SK-N-SH treated with all-trans-retinoic acid at 6 μM for 48 hours (cell line): ENCODE measurements around the gene ZNF326.

Source experiments
- ATAC-seq: fragments of 200-7000 bp; cut with Tn5 transposase; 3 replicates; pipeline ENCODE4 v1.9.1; 2020; ENCODE audit warnings: mild to moderate bottlenecking, moderate library complexity
- ARNTL ChIP-seq: fragments of 450-650 bp; formaldehyde crosslinking; IDR thresholded peaks from 2 replicates; pipeline ENCODE4 v1.5.0; 2020; ENCODE audit warnings: low read depth, mild to moderate bottlenecking, moderate library complexity, borderline replicate concordance
- CSDC2 ChIP-seq: fragments of 250-450 bp; sonication (Bioruptor Pico); IDR thresholded peaks from 2 replicates; pipeline ENCODE4 v1.5.0; 2020; ENCODE audit warnings: mild to moderate bottlenecking, moderate library complexity
- ESRRG ChIP-seq: fragments of 250-450 bp; sonication (Bioruptor Pico); IDR thresholded peaks from 2 replicates; pipeline ENCODE4 v1.6.1; 2021; ENCODE audit warnings: mild to moderate bottlenecking
- GLIS3 ChIP-seq: fragments of 250-450 bp; sonication (Bioruptor Pico); IDR thresholded peaks from 2 replicates; pipeline ENCODE4 v1.5.0; 2020; ENCODE audit warnings: mild to moderate bottlenecking, moderate library complexity
- ISL1 ChIP-seq: fragments of 250-450 bp; sonication (Bioruptor Pico); IDR thresholded peaks from 2 replicates; pipeline ENCODE4 v2.1.2; 2022; ENCODE audit warnings: mild to moderate bottlenecking, moderate library complexity
- PPARA ChIP-seq: fragments of 250-450 bp; sonication (Bioruptor Pico); IDR thresholded peaks from 2 replicates; pipeline ENCODE4 v1.5.0; 2020; ENCODE audit warnings: mild to moderate bottlenecking, borderline replicate concordance
- SNAI2 ChIP-seq: fragments of 250-450 bp; sonication (Bioruptor Pico); IDR thresholded peaks from 2 replicates; pipeline ENCODE4 v1.5.0; 2020; ENCODE audit warnings: mild to moderate bottlenecking, moderate library complexity
- TCF4 ChIP-seq: fragments of 250-450 bp; sonication (Bioruptor Pico); IDR thresholded peaks from 2 replicates; pipeline ENCODE4 v1.8.0; 2021; ENCODE audit warnings: mild to moderate bottlenecking, moderate library complexity, borderline replicate concordance
- ZC3H10 ChIP-seq: fragments of 250-450 bp; sonication (Bioruptor Pico); IDR thresholded peaks from 2 replicates; pipeline ENCODE4 v1.5.1; 2021; ENCODE audit warnings: mild to moderate bottlenecking, moderate library complexity
- ZFP3 ChIP-seq: fragments of 250-450 bp; sonication (Bioruptor Pico); IDR thresholded peaks from 2 replicates; pipeline ENCODE4 v1.5.0; 2020; ENCODE audit warnings: mild to moderate bottlenecking, moderate library complexity
- ZNF565 ChIP-seq: fragments of 450-650 bp; formaldehyde crosslinking; conservative IDR thresholded peaks from 2 replicates; pipeline ENCODE4 v1.5.0; 2020; ENCODE audit warnings: low read depth, mild to moderate bottlenecking, moderate library complexity
- ZNF70 ChIP-seq: fragments of 450-650 bp; formaldehyde crosslinking; IDR thresholded peaks from 2 replicates; pipeline ENCODE4 v1.5.0; 2020; ENCODE audit warnings: mild to moderate bottlenecking, moderate library complexity
- ZNF8 ChIP-seq: fragments of 450-650 bp; formaldehyde crosslinking; IDR thresholded peaks from 2 replicates; pipeline ENCODE4 v1.5.0; 2020; ENCODE audit warnings: mild to moderate bottlenecking, moderate library complexity
- TF ChIP-seq, protein P1 (sequence below): fragments of 250-450 bp; sonication (Bioruptor Pico); IDR thresholded peaks from 2 replicates; pipeline ENCODE4 v1.5.0; 2020; ENCODE audit warnings: mild to moderate bottlenecking, moderate library complexity
- TF ChIP-seq, protein P2 (sequence below): fragments of 250-450 bp; sonication (Bioruptor Pico); IDR thresholded peaks from 2 replicates; pipeline ENCODE4 v1.5.1; 2021; ENCODE audit warnings: mild to moderate bottlenecking, moderate library complexity
- TF ChIP-seq, protein P3 (sequence below): fragments of 250-450 bp; sonication (Bioruptor Pico); IDR thresholded peaks from 2 replicates; pipeline ENCODE4 v1.8.0; 2021; ENCODE audit warnings: low read depth, mild to moderate bottlenecking, moderate library complexity, borderline replicate concordance
- TF ChIP-seq, protein P4 (sequence below): fragments of 250-450 bp; sonication (Bioruptor Pico); IDR thresholded peaks from 2 replicates; pipeline ENCODE4 v1.5.1; 2020; ENCODE audit warnings: low read depth, mild to moderate bottlenecking, moderate library complexity

Gene ZNF326

DNA sequence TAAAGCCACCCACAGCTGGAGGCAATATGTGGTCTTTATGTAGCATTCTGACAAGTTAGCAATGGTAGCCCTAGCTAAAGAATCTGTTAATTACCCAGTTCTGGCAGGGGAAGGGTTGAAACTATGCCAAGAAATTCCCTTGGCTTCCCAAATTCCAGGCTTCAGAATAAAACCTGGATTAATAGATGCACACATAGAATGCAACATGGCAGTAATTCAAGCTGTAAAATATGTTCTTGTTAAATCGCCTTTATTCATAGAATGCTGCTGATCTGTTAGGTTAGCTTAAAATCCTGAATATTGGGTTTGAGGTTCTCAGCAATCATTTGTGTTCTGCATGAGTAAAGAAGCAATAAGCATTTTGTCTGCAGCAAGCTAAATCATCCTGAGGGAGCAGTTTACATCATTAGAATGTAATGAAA lies 80.1 kb downstream of the ZNF326 start (continued):
- TF ChIP-seq ZNF70 (CRISPR knock-in tag), result no peak
- no peak for TF ChIP-seq PPARA
- TF ChIP-seq ZFP3 (CRISPR knock-in tag), result no peak

DNA sequence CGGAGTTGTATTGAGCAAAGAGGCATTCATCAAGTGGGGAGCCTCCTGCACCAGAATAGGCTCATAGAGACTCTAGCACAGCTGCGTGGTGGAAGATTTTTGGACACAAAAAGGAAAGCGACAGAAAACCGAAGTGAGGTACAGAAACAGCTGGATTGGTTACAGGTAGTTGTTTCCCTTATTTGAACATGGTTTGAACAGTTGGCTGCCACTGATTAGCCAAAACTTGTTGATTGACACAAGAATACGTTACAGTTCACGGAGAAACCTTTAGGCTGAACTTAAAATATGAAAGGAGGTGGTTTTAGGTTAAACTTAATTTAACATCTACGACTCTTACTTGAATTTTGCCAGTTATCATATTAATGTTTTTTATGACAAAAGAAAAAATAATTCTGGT lies 89.1 kb downstream of the ZNF326 start:
- ATAC-seq, result no peak
- TF ChIP-seq ISL1, result no peak
- no peak for TF ChIP-seq ZNF70 (CRISPR knock-in tag)
- TF ChIP-seq SNAI2 (CRISPR knock-in tag), result no peak
- TF ChIP-seq GLIS3 (CRISPR knock-in tag), result no peak
- no peak for TF ChIP-seq ESRRG (CRISPR knock-in tag)
- no peak for TF ChIP-seq TCF4 (CRISPR knock-in tag)
- no peak for TF ChIP-seq PPARA
- TF ChIP-seq, protein P1, sequence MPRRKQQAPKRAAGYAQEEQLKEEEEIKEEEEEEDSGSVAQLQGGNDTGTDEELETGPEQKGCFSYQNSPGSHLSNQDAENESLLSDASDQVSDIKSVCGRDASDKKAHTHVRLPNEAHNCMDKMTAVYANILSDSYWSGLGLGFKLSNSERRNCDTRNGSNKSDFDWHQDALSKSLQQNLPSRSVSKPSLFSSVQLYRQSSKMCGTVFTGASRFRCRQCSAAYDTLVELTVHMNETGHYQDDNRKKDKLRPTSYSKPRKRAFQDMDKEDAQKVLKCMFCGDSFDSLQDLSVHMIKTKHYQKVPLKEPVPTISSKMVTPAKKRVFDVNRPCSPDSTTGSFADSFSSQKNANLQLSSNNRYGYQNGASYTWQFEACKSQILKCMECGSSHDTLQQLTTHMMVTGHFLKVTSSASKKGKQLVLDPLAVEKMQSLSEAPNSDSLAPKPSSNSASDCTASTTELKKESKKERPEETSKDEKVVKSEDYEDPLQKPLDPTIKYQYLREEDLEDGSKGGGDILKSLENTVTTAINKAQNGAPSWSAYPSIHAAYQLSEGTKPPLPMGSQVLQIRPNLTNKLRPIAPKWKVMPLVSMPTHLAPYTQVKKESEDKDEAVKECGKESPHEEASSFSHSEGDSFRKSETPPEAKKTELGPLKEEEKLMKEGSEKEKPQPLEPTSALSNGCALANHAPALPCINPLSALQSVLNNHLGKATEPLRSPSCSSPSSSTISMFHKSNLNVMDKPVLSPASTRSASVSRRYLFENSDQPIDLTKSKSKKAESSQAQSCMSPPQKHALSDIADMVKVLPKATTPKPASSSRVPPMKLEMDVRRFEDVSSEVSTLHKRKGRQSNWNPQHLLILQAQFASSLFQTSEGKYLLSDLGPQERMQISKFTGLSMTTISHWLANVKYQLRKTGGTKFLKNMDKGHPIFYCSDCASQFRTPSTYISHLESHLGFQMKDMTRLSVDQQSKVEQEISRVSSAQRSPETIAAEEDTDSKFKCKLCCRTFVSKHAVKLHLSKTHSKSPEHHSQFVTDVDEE (CRISPR knock-in tag), result no peak
- no peak for TF ChIP-seq ARNTL (CRISPR knock-in tag)
- TF ChIP-seq, protein P2, sequence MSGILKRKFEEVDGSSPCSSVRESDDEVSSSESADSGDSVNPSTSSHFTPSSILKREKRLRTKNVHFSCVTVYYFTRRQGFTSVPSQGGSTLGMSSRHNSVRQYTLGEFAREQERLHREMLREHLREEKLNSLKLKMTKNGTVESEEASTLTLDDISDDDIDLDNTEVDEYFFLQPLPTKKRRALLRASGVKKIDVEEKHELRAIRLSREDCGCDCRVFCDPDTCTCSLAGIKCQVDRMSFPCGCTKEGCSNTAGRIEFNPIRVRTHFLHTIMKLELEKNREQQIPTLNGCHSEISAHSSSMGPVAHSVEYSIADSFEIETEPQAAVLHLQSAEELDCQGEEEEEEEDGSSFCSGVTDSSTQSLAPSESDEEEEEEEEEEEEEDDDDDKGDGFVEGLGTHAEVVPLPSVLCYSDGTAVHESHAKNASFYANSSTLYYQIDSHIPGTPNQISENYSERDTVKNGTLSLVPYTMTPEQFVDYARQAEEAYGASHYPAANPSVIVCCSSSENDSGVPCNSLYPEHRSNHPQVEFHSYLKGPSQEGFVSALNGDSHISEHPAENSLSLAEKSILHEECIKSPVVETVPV (CRISPR knock-in tag), result no peak
- no peak for TF ChIP-seq CSDC2
- TF ChIP-seq, protein P3, sequence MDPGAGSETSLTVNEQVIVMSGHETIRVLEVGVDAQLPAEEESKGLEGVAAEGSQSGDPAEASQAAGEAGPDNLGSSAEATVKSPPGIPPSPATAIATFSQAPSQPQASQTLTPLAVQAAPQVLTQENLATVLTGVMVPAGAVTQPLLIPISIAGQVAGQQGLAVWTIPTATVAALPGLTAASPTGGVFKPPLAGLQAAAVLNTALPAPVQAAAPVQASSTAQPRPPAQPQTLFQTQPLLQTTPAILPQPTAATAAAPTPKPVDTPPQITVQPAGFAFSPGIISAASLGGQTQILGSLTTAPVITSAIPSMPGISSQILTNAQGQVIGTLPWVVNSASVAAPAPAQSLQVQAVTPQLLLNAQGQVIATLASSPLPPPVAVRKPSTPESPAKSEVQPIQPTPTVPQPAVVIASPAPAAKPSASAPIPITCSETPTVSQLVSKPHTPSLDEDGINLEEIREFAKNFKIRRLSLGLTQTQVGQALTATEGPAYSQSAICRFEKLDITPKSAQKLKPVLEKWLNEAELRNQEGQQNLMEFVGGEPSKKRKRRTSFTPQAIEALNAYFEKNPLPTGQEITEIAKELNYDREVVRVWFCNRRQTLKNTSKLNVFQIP (CRISPR knock-in tag), result no peak
- TF ChIP-seq, protein P4, sequence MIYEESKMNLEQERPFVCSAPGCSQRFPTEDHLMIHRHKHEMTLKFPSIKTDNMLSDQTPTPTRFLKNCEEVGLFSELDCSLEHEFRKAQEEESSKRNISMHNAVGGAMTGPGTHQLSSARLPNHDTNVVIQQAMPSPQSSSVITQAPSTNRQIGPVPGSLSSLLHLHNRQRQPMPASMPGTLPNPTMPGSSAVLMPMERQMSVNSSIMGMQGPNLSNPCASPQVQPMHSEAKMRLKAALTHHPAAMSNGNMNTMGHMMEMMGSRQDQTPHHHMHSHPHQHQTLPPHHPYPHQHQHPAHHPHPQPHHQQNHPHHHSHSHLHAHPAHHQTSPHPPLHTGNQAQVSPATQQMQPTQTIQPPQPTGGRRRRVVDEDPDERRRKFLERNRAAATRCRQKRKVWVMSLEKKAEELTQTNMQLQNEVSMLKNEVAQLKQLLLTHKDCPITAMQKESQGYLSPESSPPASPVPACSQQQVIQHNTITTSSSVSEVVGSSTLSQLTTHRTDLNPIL (CRISPR knock-in tag), result no peak
- no peak for TF ChIP-seq ZNF8
- no peak for TF ChIP-seq ZC3H10 (CRISPR knock-in tag)
- TF ChIP-seq ZNF565, result no peak
